ENCODE measurements around the gene FOXP1. TPM values are rescaled to one million over a fixed set of nuclear protein-coding genes. Genes with fewer than 3 reads are reported as not detected.

The FOXP1 gene
- total and polyA plus RNA-seq, 2 of the 8 experiments (the other 6 are each of a cell fraction or from before 2014, with no cell fraction given), result 13.9 to 25.4 TPM

DNA sequence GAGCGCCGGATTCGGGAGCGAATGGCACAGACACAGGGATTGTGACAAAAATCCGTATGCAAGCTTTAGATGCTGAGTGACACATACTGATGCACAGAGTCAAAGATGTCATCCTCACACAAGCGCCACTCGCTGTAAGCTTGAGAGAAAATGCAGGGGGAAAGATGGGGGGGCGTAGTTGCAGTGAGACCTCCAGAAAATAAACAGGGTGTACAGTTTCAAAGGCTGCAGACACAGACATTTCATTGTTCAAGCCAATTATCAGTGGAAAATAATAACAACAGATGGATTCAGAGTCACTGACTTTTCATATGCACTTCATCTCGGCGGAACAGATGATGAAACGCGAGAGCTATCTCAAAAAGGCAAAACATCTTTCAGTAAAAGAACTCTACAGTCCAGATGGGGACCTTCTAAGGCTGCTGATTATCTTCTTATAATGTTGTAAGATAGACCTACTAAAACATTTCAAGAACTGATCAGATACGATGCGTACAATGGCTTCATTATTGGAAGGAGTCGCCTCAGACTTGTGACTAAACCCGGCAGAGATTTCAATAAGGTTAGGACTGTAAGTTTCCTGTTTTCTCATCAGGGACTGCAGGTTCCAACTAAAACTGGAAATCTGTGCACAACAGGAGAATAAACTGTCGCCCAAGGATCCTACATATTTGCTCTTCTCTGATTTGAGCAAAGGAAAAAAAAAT is 275.4 kb downstream of the FOXP1 start (continued):
- TF ChIP-seq, protein P1, sequence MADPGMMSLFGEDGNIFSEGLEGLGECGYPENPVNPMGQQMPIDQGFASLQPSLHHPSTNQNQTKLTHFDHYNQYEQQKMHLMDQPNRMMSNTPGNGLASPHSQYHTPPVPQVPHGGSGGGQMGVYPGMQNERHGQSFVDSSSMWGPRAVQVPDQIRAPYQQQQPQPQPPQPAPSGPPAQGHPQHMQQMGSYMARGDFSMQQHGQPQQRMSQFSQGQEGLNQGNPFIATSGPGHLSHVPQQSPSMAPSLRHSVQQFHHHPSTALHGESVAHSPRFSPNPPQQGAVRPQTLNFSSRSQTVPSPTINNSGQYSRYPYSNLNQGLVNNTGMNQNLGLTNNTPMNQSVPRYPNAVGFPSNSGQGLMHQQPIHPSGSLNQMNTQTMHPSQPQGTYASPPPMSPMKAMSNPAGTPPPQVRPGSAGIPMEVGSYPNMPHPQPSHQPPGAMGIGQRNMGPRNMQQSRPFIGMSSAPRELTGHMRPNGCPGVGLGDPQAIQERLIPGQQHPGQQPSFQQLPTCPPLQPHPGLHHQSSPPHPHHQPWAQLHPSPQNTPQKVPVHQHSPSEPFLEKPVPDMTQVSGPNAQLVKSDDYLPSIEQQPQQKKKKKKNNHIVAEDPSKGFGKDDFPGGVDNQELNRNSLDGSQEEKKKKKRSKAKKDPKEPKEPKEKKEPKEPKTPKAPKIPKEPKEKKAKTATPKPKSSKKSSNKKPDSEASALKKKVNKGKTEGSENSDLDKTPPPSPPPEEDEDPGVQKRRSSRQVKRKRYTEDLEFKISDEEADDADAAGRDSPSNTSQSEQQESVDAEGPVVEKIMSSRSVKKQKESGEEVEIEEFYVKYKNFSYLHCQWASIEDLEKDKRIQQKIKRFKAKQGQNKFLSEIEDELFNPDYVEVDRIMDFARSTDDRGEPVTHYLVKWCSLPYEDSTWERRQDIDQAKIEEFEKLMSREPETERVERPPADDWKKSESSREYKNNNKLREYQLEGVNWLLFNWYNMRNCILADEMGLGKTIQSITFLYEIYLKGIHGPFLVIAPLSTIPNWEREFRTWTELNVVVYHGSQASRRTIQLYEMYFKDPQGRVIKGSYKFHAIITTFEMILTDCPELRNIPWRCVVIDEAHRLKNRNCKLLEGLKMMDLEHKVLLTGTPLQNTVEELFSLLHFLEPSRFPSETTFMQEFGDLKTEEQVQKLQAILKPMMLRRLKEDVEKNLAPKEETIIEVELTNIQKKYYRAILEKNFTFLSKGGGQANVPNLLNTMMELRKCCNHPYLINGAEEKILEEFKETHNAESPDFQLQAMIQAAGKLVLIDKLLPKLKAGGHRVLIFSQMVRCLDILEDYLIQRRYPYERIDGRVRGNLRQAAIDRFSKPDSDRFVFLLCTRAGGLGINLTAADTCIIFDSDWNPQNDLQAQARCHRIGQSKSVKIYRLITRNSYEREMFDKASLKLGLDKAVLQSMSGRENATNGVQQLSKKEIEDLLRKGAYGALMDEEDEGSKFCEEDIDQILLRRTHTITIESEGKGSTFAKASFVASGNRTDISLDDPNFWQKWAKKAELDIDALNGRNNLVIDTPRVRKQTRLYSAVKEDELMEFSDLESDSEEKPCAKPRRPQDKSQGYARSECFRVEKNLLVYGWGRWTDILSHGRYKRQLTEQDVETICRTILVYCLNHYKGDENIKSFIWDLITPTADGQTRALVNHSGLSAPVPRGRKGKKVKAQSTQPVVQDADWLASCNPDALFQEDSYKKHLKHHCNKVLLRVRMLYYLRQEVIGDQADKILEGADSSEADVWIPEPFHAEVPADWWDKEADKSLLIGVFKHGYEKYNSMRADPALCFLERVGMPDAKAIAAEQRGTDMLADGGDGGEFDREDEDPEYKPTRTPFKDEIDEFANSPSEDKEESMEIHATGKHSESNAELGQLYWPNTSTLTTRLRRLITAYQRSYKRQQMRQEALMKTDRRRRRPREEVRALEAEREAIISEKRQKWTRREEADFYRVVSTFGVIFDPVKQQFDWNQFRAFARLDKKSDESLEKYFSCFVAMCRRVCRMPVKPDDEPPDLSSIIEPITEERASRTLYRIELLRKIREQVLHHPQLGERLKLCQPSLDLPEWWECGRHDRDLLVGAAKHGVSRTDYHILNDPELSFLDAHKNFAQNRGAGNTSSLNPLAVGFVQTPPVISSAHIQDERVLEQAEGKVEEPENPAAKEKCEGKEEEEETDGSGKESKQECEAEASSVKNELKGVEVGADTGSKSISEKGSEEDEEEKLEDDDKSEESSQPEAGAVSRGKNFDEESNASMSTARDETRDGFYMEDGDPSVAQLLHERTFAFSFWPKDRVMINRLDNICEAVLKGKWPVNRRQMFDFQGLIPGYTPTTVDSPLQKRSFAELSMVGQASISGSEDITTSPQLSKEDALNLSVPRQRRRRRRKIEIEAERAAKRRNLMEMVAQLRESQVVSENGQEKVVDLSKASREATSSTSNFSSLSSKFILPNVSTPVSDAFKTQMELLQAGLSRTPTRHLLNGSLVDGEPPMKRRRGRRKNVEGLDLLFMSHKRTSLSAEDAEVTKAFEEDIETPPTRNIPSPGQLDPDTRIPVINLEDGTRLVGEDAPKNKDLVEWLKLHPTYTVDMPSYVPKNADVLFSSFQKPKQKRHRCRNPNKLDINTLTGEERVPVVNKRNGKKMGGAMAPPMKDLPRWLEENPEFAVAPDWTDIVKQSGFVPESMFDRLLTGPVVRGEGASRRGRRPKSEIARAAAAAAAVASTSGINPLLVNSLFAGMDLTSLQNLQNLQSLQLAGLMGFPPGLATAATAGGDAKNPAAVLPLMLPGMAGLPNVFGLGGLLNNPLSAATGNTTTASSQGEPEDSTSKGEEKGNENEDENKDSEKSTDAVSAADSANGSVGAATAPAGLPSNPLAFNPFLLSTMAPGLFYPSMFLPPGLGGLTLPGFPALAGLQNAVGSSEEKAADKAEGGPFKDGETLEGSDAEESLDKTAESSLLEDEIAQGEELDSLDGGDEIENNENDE (IDR thresholded peaks at IDR 0.05; ENCODE audit: insufficient replicate concordance, low read length), result no peak
- TF ChIP-seq CHD2 (IDR thresholded peaks at IDR 0.05; ENCODE audit: low read length) (no peak), MAFK (IDR thresholded peaks at IDR 0.05; ENCODE audit: low read depth, low read length) (no peak), JUN (IDR thresholded peaks at IDR 0.05; ENCODE audit: low read depth, low read length) (no peak), PHF8 (conservative IDR thresholded peaks at IDR 0.05; ENCODE audit: low read depth, low read length) (no peak)

Data from H1 (cell line).